K562 (cell line): ENCODE data around the gene SERTAD1. TPM values are rescaled to one million over a fixed set of nuclear protein-coding genes. Genes with fewer than 3 reads are reported as not detected.
A peak's percentile ranks its signal among the peaks of the same experiment; 100 is the strongest.

ENCODE experiments used
- CREBBP ChIP-seq: IDR thresholded peaks from one replicate; pipeline ENCODE4 v1.6.1; 2012; ENCODE audit warnings: low read depth, mild to moderate bottlenecking, control low read depth, inconsistent platforms, low read length
- E2F1 ChIP-seq: sonication (generic); formaldehyde crosslinking; IDR thresholded peaks from 2 replicates; pipeline ENCODE4 v1.8.1; 2023; ENCODE audit warnings: mild to moderate bottlenecking, missing genetic modification reagents, moderate library complexity
- HDAC1 ChIP-seq, 2 experiments: fragments of 450-650 bp; IDR thresholded peaks; 2 replicates each; pipeline ENCODE4 v1.6.1; 2016 to 2017; ENCODE audit warnings: inconsistent platforms in 1 of 2, mild to moderate bottlenecking in 1 of 2, moderate library complexity in 1 of 2
- HDGF ChIP-seq: fragments of 450-650 bp; IDR thresholded peaks from 2 replicates; pipeline ENCODE4 v1.6.1; 2016
- JUN ChIP-seq, 2 experiments: sonication (generic) in 1 of 2; formaldehyde crosslinking in 1 of 2; IDR thresholded peaks; 2 replicates each; pipeline versions ENCODE4 v1.6.1 to v1.8.0; 2012 to 2022; ENCODE audit warnings: borderline replicate concordance in 2 of 2, mild to moderate bottlenecking in 2 of 2, improper control_type of control experiment in 1 of 2, low read depth in 1 of 2, low read length in 1 of 2, missing genetic modification reagents in 1 of 2
- KLF1 ChIP-seq: fragments of 450-650 bp; IDR thresholded peaks from 2 replicates; pipeline ENCODE4 v1.6.1; 2016; ENCODE audit warnings: missing genetic modification characterization, missing compliant biosample characterization
- LEF1 ChIP-seq: fragments of 450-650 bp; IDR thresholded peaks from 2 replicates; pipeline ENCODE4 v1.6.1; 2016; ENCODE audit warnings: mild to moderate bottlenecking
- MCM3 ChIP-seq: fragments of 450-650 bp; IDR thresholded peaks from 2 replicates; pipeline ENCODE4 v1.6.1; 2016
- PHF20 ChIP-seq: fragments of 450-650 bp; IDR thresholded peaks from 2 replicates; pipeline ENCODE4 v1.6.1; 2018; ENCODE audit not compliant: partially characterized antibody
- PHTF2 ChIP-seq: fragments of 250-450 bp; sonication (Bioruptor Pico); IDR thresholded peaks from 2 replicates; pipeline ENCODE4 v1.5.0; 2021; ENCODE audit warnings: mild to moderate bottlenecking
- RBM22 ChIP-seq: fragments of 200-400 bp; formaldehyde crosslinking; IDR thresholded peaks from 2 replicates; pipeline ENCODE4 v1.6.1; 2018; ENCODE audit warnings: low read length, low read depth; ENCODE audit not compliant: poor library complexity, severe bottlenecking
- SRF ChIP-seq, 2 experiments: fragments of 250-450, 450-650 bp in 1 of 2; sonication (Bioruptor Pico) in 1 of 2; sonication (generic) in 1 of 2; formaldehyde crosslinking; IDR thresholded peaks; 2 replicates each; pipeline versions ENCODE4 v1.5.0 to v1.5.1; 2020 to 2022; ENCODE audit warnings: mild to moderate bottlenecking in 1 of 2, missing genetic modification reagents in 1 of 2
- YY1 ChIP-seq, 3 experiments: IDR thresholded peaks; 2 replicates each; pipeline ENCODE4 v1.6.1; 2011; ENCODE audit warnings: low read length in 2 of 3, mild to moderate bottlenecking in 2 of 3, moderate library complexity in 2 of 3, borderline replicate concordance in 1 of 3, control low read depth in 1 of 3, low read depth in 1 of 3; ENCODE audit not compliant: insufficient read depth in 3 of 3, insufficient replicate concordance in 2 of 3, control insufficient read depth in 1 of 3, insufficient read length in 1 of 3; ENCODE audit errors: extremely low read depth in 1 of 3
- ZEB2 ChIP-seq: fragments of 450-650 bp; IDR thresholded peaks from 2 replicates; pipeline ENCODE4 v1.6.1; 2016
- ZNF134 ChIP-seq: fragments of 250-450 bp; sonication (Bioruptor Pico); conservative IDR thresholded peaks from 2 replicates; pipeline ENCODE4 v1.4.0; 2020
- ZNF347 ChIP-seq: fragments of 450-650 bp; formaldehyde crosslinking; IDR thresholded peaks from 2 replicates; pipeline ENCODE4 v1.4.0; 2020; ENCODE audit warnings: low read depth, mild to moderate bottlenecking, moderate library complexity
- polyA plus RNA-seq, 8 experiments: library from polyadenylated mRNA; depleted of rRNA in 4 of 8; stranded (reverse) in 5 of 8; unstranded in 3 of 8; fragments of >200 nt; fragmentation: Nextera tagmentation in 2 of 8; fragmentation: Illumina TruSeq in 1 of 8; extraction: Ambion mirVana in 2 of 8; extraction: Trizol in 1 of 8; gene quantifications; 2 replicates each; pipeline versions ENCODE4 v1.2.1 to v1.2.3, GENCODE V29; 2011 to 2014; ENCODE audit warnings: inconsistent platforms in 1 of 8, missing spikeins in 1 of 8
- total RNA-seq, 7 experiments: library from RNA; depleted of rRNA in 6 of 7; stranded (reverse); fragments of >200 nt in 6 of 7; fragmentation: Illumina TruSeq in 2 of 7; extraction: Trizol in 2 of 7; gene quantifications; 2 replicates each; pipeline versions ENCODE4 v1.2.1 to v1.2.3, GENCODE V29; 2011 to 2021; ENCODE audit warnings: low replicate concordance in 1 of 7
- TF ChIP-seq, protein P1 (sequence below): fragments of 250-450 bp; sonication (Bioruptor Pico); IDR thresholded peaks from 2 replicates; pipeline ENCODE4 v1.4.0; 2020
- TF ChIP-seq, protein P2 (sequence below): fragments of 450-650 bp; formaldehyde crosslinking; IDR thresholded peaks from 2 replicates; pipeline ENCODE4 v1.4.0; 2020; ENCODE audit warnings: mild to moderate bottlenecking, moderate library complexity
- TF ChIP-seq, protein P3 (sequence below): fragments of 250-450 bp; sonication (Bioruptor Pico); IDR thresholded peaks from 2 replicates; pipeline ENCODE4 v1.8.0; 2021; ENCODE audit warnings: borderline replicate concordance, mild to moderate bottlenecking, moderate library complexity; ENCODE audit not compliant: poor library complexity, severe bottlenecking
- TF ChIP-seq, protein P4 (sequence below): IDR thresholded peaks from 2 replicates; pipeline ENCODE4 v1.6.1; 2014; ENCODE audit warnings: antibody characterized with exemption

Gene SERTAD1
- total and polyA plus RNA-seq, 9 of the 15 experiments (the other 6 are each of a cell fraction or from before 2014, with no cell fraction given), result 0.15 to 8.7 (median 4.9) TPM

DNA sequence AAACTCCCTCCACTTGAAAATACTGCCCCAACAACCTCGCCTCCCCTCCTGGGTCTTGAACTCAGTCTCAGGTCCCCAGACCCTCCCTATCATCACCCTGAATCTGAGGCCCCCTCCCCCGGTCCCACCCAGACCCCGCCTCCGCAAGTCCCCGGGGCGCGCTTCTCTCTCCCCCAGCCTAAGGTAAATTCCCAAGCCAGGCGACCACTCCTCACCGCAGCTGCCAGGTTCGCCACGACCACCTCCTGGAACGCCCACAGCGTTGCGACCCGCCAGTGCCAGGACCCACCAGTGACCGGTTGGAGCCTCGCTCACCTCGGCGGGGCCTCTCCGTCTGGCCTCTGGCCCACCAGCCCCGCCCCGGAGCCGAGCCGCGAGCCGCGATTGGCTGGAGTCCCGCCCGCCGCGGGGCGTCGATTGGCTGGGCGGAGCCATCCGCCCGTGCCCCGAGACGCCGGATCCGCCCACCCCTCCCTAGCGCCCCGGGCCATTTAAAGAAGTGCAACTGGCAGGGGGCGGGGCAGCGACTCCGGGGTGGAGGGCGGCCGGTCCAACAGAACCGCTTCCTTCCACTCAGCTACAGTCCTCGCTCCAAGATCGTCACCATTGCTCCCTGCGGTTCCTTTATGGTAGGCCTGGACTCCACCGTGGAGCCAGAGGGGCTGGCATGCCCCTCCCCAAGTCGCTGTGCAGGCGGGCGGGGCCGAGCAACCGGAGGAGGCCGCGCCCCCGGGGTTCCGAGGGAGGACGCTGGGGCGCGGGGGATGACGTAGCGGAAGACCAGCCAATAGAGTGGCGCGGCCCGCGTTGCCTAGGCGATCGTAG, 18.4 kb upstream of the SERTAD1 start, which contains the start of gene SERTAD3 (continued):
- peak; percentile 64; the same call in 1 of the 2 replicates for TF ChIP-seq E2F1 (CRISPR knock-in tag)
- TF ChIP-seq RBM22, result no peak
- no peak for TF ChIP-seq PHF20
- 0 out of 2 replicates have a peak, but pooled peaks have one; percentile 9 for TF ChIP-seq LEF1
- peak in 1 of 2 experiments; percentile 92; a peak in 2 of 4 replicates for TF ChIP-seq SRF (CRISPR knock-in tag; IDR thresholded peaks at IDR 0.05)
- TF ChIP-seq, protein P1, sequence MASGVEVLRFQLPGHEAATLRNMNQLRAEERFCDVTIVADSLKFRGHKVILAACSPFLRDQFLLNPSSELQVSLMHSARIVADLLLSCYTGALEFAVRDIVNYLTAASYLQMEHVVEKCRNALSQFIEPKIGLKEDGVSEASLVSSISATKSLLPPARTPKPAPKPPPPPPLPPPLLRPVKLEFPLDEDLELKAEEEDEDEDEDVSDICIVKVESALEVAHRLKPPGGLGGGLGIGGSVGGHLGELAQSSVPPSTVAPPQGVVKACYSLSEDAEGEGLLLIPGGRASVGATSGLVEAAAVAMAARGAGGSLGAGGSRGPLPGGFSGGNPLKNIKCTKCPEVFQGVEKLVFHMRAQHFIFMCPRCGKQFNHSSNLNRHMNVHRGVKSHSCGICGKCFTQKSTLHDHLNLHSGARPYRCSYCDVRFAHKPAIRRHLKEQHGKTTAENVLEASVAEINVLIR, result peak; percentile 80
- TF ChIP-seq, protein P2, sequence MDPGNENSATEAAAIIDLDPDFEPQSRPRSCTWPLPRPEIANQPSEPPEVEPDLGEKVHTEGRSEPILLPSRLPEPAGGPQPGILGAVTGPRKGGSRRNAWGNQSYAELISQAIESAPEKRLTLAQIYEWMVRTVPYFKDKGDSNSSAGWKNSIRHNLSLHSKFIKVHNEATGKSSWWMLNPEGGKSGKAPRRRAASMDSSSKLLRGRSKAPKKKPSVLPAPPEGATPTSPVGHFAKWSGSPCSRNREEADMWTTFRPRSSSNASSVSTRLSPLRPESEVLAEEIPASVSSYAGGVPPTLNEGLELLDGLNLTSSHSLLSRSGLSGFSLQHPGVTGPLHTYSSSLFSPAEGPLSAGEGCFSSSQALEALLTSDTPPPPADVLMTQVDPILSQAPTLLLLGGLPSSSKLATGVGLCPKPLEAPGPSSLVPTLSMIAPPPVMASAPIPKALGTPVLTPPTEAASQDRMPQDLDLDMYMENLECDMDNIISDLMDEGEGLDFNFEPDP (CRISPR knock-in tag), result no peak
- TF ChIP-seq HDGF, result no peak
- peak in 2 of 3 experiments; percentile 36 to 57 for TF ChIP-seq YY1 (IDR thresholded peaks at IDR 0.05; ENCODE audit: borderline replicate concordance in 1 of 3, control insufficient read depth in 1 of 3, extremely low read depth in 1 of 3, insufficient read depth in 3 of 3, insufficient read length in 1 of 3, insufficient replicate concordance in 2 of 3, low read depth in 1 of 3, low read length in 2 of 3)
- no peak; the same call in 1 of the 2 replicates for TF ChIP-seq JUN (IDR thresholded peaks at IDR 0.05; ENCODE audit: borderline replicate concordance, low read depth, low read length)
- TF ChIP-seq JUN (CRISPR knock-in tag; IDR thresholded peaks at IDR 0.05; ENCODE audit: borderline replicate concordance), result 0 out of 2 replicates have a peak, but pooled peaks have one; percentile 45
- TF ChIP-seq ZNF134, result no peak
- TF ChIP-seq PHTF2 (CRISPR knock-in tag), result no peak
- TF ChIP-seq, protein P3, sequence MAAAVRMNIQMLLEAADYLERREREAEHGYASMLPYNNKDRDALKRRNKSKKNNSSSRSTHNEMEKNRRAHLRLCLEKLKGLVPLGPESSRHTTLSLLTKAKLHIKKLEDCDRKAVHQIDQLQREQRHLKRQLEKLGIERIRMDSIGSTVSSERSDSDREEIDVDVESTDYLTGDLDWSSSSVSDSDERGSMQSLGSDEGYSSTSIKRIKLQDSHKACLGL (CRISPR knock-in tag), result no peak
- TF ChIP-seq CREBBP, result no peak
- peak; percentile 61; the same call in 1 of the 2 replicates for TF ChIP-seq KLF1 (tag)
- TF ChIP-seq ZEB2, result no peak
- TF ChIP-seq ZNF347 (CRISPR knock-in tag), result no peak
- TF ChIP-seq MCM3, result no peak
- peak in 1 of 2 experiments; percentile 95; a peak in 2 of 4 replicates for TF ChIP-seq HDAC1 (IDR thresholded peaks at IDR 0.05)
- TF ChIP-seq, protein P4, sequence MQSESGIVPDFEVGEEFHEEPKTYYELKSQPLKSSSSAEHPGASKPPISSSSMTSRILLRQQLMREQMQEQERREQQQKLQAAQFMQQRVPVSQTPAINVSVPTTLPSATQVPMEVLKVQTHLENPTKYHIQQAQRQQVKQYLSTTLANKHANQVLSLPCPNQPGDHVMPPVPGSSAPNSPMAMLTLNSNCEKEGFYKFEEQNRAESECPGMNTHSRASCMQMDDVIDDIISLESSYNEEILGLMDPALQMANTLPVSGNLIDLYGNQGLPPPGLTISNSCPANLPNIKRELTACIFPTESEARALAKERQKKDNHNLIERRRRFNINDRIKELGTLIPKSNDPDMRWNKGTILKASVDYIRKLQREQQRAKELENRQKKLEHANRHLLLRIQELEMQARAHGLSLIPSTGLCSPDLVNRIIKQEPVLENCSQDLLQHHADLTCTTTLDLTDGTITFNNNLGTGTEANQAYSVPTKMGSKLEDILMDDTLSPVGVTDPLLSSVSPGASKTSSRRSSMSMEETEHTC, result no peak
